HL-60 (cell line): ENCODE measurements around the gene AKAP5.

ENCODE experiments used
- DNase-seq, 2 experiments: peaks; one replicate each; pipeline ENCODE4 v3.0.0-alpha.2; 2010 to 2020; ENCODE audit warnings: low read depth in 1 of 2, low spot score in 1 of 2
- H3K27ac ChIP-seq: fragments of 250-450 bp; sonication (Bioruptor Pico); replicated peaks from 2 replicates; pipeline ENCODE4 v1.5.1; 2020; ENCODE audit warnings: mild to moderate bottlenecking, moderate library complexity
- H3K27me3 ChIP-seq: fragments of 250-450 bp; sonication (Bioruptor Pico); 2 replicates; pipeline ENCODE4 v1.5.1; 2021; ENCODE audit warnings: mild to moderate bottlenecking, moderate library complexity; ENCODE audit not compliant: insufficient read depth, poor library complexity, severe bottlenecking
- H3K4me3 ChIP-seq: replicated peaks from 2 replicates; pipeline ENCODE4 v1.5.1; 2011; ENCODE audit warnings: mild to moderate bottlenecking, control low read depth, low read length; ENCODE audit not compliant: insufficient read depth
- CTCF ChIP-seq: IDR thresholded peaks from one replicate; pipeline ENCODE4 v1.5.1; 2011; ENCODE audit warnings: low read length, control low read depth, inconsistent platforms; ENCODE audit not compliant: insufficient read depth
- GABPA ChIP-seq: IDR thresholded peaks from 2 replicates; pipeline ENCODE4 v1.6.1; 2012; ENCODE audit warnings: low read depth
- POLR2AphosphoS5 ChIP-seq: IDR thresholded peaks from 2 replicates; pipeline ENCODE4 v1.6.1; 2012; ENCODE audit warnings: low read depth
- SPI1 ChIP-seq: IDR thresholded peaks from 2 replicates; pipeline ENCODE4 v1.6.1; 2012; ENCODE audit warnings: low read depth, mild to moderate bottlenecking, borderline replicate concordance
- TF ChIP-seq, protein P1 (sequence below): IDR thresholded peaks from 2 replicates; pipeline ENCODE4 v1.6.1; 2012; ENCODE audit warnings: low read depth; ENCODE audit not compliant: insufficient replicate concordance

Gene AKAP5

DNA sequence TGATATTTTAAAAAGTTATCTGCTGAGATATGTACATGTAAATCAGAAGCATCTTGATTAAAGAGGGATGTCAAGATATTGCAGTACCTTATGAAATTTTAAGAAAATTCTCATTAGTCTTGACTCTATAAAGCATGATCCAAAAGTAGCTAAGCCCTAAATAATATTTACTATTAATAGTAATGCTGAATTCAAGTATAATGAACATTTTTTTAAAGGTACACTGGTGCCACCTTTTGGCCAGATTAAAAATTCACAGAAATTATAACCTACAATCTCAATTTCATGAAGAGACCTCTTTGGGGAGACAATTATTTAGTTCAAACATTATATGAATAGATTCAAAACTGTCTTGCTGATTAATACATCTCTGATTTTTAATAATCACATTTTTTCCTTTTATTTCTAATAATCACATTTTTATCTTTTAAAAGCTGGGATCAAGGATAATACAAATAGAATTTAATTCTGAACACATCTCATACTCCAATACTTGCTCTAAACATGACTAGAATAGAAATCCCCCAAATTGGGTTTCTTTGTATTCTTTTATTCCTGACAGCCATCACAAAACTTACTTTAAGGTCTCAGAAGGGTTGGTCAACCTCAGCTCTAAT lies 13.4 kb downstream of the AKAP5 start:
- no peak for TF ChIP-seq CTCF
- TF ChIP-seq GABPA: no peak
- no peak for TF ChIP-seq POLR2AphosphoS5
- TF ChIP-seq, protein P1, sequence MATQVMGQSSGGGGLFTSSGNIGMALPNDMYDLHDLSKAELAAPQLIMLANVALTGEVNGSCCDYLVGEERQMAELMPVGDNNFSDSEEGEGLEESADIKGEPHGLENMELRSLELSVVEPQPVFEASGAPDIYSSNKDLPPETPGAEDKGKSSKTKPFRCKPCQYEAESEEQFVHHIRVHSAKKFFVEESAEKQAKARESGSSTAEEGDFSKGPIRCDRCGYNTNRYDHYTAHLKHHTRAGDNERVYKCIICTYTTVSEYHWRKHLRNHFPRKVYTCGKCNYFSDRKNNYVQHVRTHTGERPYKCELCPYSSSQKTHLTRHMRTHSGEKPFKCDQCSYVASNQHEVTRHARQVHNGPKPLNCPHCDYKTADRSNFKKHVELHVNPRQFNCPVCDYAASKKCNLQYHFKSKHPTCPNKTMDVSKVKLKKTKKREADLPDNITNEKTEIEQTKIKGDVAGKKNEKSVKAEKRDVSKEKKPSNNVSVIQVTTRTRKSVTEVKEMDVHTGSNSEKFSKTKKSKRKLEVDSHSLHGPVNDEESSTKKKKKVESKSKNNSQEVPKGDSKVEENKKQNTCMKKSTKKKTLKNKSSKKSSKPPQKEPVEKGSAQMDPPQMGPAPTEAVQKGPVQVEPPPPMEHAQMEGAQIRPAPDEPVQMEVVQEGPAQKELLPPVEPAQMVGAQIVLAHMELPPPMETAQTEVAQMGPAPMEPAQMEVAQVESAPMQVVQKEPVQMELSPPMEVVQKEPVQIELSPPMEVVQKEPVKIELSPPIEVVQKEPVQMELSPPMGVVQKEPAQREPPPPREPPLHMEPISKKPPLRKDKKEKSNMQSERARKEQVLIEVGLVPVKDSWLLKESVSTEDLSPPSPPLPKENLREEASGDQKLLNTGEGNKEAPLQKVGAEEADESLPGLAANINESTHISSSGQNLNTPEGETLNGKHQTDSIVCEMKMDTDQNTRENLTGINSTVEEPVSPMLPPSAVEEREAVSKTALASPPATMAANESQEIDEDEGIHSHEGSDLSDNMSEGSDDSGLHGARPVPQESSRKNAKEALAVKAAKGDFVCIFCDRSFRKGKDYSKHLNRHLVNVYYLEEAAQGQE: no peak
- DNase-seq: no peak
- Histone ChIP-seq H3K27ac (no peak overlapping the region), H3K4me3 (no peak overlapping the region), H3K27me3 (no peaks in the 10 kb centered on the region)

DNA sequence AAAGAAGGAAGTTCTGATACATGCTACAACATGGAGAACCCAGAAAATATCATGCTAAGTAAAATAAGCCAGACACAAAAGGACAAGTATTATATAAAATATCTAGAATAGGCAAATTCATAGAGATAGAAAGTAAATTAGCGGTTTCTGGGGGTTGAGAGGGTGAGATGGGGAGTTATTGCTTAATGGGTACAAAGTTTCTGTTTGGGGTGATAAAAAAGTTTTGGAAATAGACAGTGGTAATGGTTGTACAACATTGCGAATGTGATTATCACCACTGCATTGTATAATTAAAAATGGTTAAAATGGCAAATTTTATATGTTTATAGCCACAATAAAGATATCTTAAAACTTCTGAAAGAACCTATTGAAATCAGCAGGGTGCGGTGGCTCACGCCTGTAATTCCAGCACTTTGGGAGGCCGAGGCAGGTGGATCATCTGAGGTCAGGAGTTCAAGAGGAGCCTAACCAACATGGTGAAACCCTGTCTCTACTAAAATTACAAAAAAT lies 23.3 kb downstream of the AKAP5 start:
- no peak for TF ChIP-seq POLR2AphosphoS5
- no peak for TF ChIP-seq CTCF
- TF ChIP-seq, protein P1: no peak
- no peak for TF ChIP-seq GABPA
- DNase-seq: no peak
- H3K27me3 ChIP-seq: no peaks in the 10 kb centered on the region
- no peak overlapping the region for H3K4me3 ChIP-seq
- no peak overlapping the region for H3K27ac ChIP-seq

DNA sequence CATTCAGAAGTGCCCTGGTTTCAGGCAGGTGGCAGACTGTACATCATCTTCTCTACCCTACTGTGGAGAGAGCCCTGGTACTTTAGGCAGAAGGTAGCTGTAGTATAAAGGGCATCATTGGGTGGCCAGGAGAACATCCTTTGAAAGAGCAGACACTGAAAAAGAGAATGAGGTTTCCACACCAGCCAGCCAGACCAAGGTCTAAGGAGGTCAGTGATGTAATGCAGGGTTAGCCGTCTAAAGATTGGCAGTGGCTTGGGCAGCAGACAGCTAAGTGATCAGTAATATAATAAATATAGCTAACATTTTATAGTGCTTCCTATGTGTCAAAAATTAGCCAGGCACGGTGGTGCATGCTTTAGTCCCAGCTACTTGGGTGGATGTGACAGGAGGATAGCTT lies 26.3 kb downstream of the AKAP5 start:
- no peaks in the 10 kb centered on the region for H3K27me3 ChIP-seq
- TF ChIP-seq, protein P1: no peak
- no peak for TF ChIP-seq POLR2AphosphoS5
- no peak for TF ChIP-seq CTCF
- TF ChIP-seq SPI1: no peak
- no peak for TF ChIP-seq GABPA
- DNase-seq: no peak
- H3K4me3 ChIP-seq: no peak overlapping the region
- H3K27ac ChIP-seq: no peak overlapping the region
